ENCODE measurements around the gene TNFRSF12A. TPM values are rescaled to one million over a fixed set of nuclear protein-coding genes. Genes with fewer than 3 reads are reported as not detected.

The TNFRSF12A gene
- total RNA-seq, 2 donors from 2014 or later: 9.7 to 11.9 TPM

GRCh38 chr16:2980227-2981176 lies 39.7 kb upstream of the TNFRSF12A start, which contains the start of gene PKMYT1:
Gene PKMYT1 (minus strand): TSS chr16:2980446. CDS start chr16:2979657, 789 bp downstream.
- peaks cover 3% of the 10 kb centered on the region for H3K4me1 Mint-ChIP-seq
- H3K36me3 Mint-ChIP-seq (ENCODE audit: low read depth): peaks cover 33% of the 10 kb centered on the region
- peak; percentile 88 for ATAC-seq (replicated peaks)
- H3K9me3 Mint-ChIP-seq: no peaks in the 10 kb centered on the region
- H3K4me3 Mint-ChIP-seq: peak within 1 kb of the TSS; percentile 84
- peak within 1 kb of the TSS; percentile 88 for H3K27ac Mint-ChIP-seq
- H3K27me3 Mint-ChIP-seq: no peaks in the 10 kb centered on the region

DNA sequence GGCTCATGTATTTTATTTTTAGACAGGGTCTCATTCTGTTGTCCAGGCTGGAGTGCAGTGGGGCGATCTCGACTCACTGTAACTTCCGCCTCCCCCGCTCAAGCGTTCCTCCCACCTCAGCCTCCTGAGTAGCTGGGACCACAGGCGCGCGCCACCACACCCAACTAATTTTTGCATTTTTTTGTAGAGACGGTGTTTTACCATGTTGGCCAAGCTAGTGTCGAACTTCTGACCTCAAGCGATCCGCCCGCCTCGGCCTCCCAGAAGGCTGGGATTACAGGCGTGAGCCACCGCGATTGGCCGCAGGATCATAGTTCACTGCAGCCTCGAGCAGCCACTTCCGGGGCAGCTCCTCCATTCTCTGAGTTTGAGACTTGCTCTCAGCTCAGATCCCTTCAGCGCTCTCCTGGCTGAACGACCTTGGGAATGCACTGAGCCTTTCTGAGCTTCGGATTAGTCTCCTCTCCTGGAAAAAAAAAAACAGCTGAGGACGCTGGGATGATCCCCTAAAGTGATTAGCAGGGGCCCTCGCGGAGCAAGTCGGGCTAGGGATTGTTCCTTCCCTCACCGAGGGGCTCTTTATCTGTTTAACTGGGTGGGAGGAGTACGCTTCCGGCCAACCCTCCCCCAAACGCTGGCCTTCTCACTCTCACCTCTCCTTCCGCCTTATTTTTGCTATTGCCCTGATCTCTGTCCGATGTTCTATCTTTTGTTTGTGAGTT lies 38.8 kb upstream of the TNFRSF12A start:
- peaks cover 3% of the 10 kb centered on the region for H3K4me1 Mint-ChIP-seq
- peak overlapping the region; percentile 88 for H3K27ac Mint-ChIP-seq
- no peaks in the 10 kb centered on the region for H3K9me3 Mint-ChIP-seq
- H3K4me3 Mint-ChIP-seq: peak overlapping the region; percentile 84
- H3K27me3 Mint-ChIP-seq: no peaks in the 10 kb centered on the region
- no peak for ATAC-seq (replicated peaks)
- H3K36me3 Mint-ChIP-seq (ENCODE audit: low read depth): peaks cover 26% of the 10 kb centered on the region

GRCh38 chr16:2981899-2982250 lies 38.3 kb upstream of the TNFRSF12A start:
- Mint-ChIP-seq H3K36me3 (ENCODE audit: low read depth) (peaks cover 22% of the 10 kb centered on the region), H3K4me1 (peaks cover 3% of the 10 kb centered on the region), H3K27ac (peak overlapping the region; percentile 88), H3K4me3 (peak overlapping the region; percentile 84), H3K9me3 (no peaks in the 10 kb centered on the region), H3K27me3 (no peaks in the 10 kb centered on the region)
- no peak for ATAC-seq (replicated peaks)

DNA sequence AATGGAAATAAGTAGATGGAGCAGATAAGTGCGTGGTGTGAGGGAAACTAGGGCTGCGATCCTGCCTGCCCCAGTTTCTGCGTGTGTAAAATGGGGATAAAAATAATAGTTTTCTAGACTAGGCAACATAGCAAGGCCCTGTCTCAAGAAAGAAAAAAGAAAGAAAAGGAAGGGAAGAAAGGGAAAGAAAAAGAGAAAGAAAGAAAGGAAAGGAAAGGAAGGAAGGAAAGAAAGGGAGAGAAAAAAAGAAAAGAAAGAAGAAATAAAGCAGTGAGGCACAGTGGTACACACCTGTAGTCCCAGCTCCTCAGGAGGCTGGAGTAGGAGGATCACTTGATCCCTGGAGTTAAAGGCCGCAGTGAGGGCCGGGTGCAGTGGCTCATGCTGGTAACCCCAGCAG lies 37.8 kb upstream of the TNFRSF12A start:
- no peak for ATAC-seq (replicated peaks)
- Mint-ChIP-seq H3K9me3 (no peaks in the 10 kb centered on the region), H3K36me3 (ENCODE audit: low read depth) (peaks cover 17% of the 10 kb centered on the region), H3K4me1 (peaks cover 3% of the 10 kb centered on the region), H3K27ac (no peak overlapping the region), H3K27me3 (no peaks in the 10 kb centered on the region), H3K4me3 (peak overlapping the region; percentile 84)

DNA sequence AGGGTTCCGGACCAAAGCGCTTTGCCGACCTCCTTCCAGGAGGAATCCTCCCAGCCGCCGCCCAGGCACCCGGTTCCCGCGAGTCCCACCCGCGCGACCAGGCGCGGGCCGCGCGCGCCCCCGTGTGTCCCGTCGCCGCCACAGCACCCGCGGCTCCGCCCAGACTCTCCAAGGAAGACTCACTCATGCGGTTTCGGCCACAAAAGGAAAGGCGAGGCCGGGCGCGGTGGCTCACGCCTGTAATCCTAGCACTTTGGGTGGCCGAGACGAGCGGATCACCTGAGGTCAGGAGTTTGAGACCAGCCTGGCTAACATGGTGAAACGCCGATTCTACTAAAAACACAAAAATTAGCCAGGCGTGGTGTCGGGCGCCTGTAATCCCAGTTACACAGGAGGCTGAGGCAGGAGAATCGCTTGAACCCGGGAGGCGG lies 36.4 kb upstream of the TNFRSF12A start:
- Mint-ChIP-seq H3K4me3 (peak overlapping the region; percentile 49), H3K27ac (no peak overlapping the region), H3K27me3 (no peaks in the 10 kb centered on the region), H3K36me3 (ENCODE audit: low read depth) (peaks cover 7% of the 10 kb centered on the region), H3K9me3 (no peaks in the 10 kb centered on the region), H3K4me1 (peaks cover 3% of the 10 kb centered on the region)
- peak; percentile 70 for ATAC-seq (replicated peaks)

DNA sequence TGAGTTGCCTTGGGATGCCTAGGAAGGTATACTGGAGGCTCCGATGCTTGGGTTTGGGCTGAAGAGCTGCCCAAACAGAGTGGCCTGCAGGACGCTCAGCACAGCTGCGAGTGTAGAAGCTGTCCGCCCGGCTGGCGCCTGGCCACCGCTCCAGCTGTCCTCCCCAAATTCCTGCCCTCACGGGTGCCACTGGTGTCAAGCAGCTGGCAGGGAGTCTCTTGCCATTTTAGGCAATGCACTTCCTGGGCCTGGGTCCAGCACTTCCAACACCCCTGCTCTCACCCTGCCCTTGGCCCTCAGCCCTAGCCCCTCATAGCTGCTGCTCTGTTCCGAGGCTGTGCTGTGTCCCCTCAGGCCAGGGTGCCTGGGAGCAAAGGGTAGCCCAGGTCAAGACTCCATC lies 34.7 kb upstream of the TNFRSF12A start:
- no peak overlapping the region for H3K27ac Mint-ChIP-seq
- H3K27me3 Mint-ChIP-seq: peaks cover 3% of the 10 kb centered on the region
- H3K4me3 Mint-ChIP-seq: no peak overlapping the region
- H3K36me3 Mint-ChIP-seq (ENCODE audit: low read depth): no peaks in the 10 kb centered on the region
- peaks cover 3% of the 10 kb centered on the region for H3K4me1 Mint-ChIP-seq
- H3K9me3 Mint-ChIP-seq: no peaks in the 10 kb centered on the region
- ATAC-seq (replicated peaks): no peak

GRCh38 chr16:2985893-2986355 lies 34.2 kb upstream of the TNFRSF12A start:
- Mint-ChIP-seq H3K36me3 (ENCODE audit: low read depth) (no peaks in the 10 kb centered on the region), H3K4me3 (no peak overlapping the region), H3K27ac (no peak overlapping the region), H3K4me1 (peaks cover 3% of the 10 kb centered on the region), H3K27me3 (peaks cover 3% of the 10 kb centered on the region), H3K9me3 (no peaks in the 10 kb centered on the region)
- ATAC-seq (replicated peaks): no peak

DNA sequence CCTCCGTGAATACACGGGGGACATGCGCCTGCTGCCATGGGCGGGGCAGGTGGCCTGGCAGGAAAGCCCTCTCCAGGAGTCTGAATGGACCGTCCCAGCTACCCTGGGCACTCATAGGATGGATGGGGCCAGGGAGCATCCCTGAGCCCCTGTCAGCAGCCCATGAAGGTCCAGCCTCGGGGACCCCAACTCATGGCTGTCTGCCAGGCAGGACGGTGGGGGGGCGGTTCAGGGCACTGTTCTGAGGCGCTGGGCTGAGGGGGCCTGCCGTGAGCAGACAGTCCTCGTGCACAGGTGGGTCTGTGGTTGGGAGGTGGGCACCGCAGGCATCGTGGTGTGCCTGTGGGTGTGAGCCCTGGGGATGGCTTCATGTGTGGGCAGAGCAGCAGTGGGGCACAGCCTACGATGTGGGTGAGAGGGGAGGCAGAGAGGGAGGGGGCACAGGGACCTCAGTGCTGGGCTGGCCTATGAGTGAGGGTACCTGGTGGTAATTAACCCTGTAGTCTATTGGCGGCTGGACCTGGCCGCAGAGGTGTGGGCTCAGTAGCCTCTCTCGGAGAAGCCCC lies 33.5 kb upstream of the TNFRSF12A start:
- H3K4me1 Mint-ChIP-seq: peaks cover 3% of the 10 kb centered on the region
- no peaks in the 10 kb centered on the region for H3K9me3 Mint-ChIP-seq
- no peak overlapping the region for H3K27ac Mint-ChIP-seq
- H3K36me3 Mint-ChIP-seq (ENCODE audit: low read depth): no peaks in the 10 kb centered on the region
- no peak for ATAC-seq (replicated peaks)
- no peak overlapping the region for H3K4me3 Mint-ChIP-seq
- H3K27me3 Mint-ChIP-seq: peaks cover 3% of the 10 kb centered on the region

DNA sequence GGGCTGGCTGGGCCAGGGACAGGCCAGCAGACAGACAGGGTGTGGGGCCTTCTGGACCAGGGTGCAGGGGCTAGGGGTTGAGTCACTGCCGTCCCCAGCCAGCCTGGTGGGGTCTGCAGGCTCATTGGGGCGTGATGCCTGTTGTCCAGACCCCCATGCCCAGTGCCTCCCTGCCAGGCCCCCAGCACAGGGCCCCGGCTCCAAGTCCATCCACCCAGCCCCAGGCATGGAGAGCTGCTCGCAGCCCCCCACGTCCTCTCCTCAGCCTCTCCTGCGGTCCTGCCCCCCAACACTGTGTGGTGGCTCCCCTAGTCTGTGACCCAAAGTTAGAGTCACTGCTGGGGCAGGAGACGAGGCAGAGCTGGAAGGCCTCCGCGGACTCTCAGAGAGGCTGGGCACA lies 32.9 kb upstream of the TNFRSF12A start:
- H3K36me3 Mint-ChIP-seq (ENCODE audit: low read depth): no peaks in the 10 kb centered on the region
- H3K4me1 Mint-ChIP-seq: no peaks in the 10 kb centered on the region
- no peak for ATAC-seq (replicated peaks)
- H3K27me3 Mint-ChIP-seq: peaks cover 3% of the 10 kb centered on the region
- H3K9me3 Mint-ChIP-seq: no peaks in the 10 kb centered on the region
- H3K27ac Mint-ChIP-seq: no peak overlapping the region
- H3K4me3 Mint-ChIP-seq: no peak overlapping the region

DNA sequence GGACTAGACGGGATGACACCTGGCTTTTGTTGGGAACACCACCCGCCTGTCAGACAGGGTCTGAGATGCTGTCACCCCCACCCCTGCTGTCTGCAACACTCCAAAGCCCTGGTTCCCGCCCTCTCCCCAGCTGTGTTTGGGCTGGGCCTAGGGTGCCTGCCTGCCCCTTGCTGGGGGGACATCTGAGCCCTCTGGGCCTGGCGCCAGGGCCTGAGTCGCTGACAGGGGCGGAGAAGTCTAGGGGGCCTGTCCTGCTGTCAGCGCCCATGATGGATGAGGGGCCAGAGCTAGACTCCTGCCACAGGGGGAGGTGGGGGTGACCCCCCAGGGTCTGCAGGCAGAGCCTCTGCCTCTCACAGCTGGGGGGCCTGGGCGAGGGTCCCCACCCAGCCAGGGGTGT lies 32.3 kb upstream of the TNFRSF12A start:
- ATAC-seq (replicated peaks): no peak
- H3K9me3 Mint-ChIP-seq: no peaks in the 10 kb centered on the region
- no peaks in the 10 kb centered on the region for H3K4me1 Mint-ChIP-seq
- H3K4me3 Mint-ChIP-seq: no peak overlapping the region
- no peak overlapping the region for H3K27ac Mint-ChIP-seq
- peaks cover 3% of the 10 kb centered on the region for H3K27me3 Mint-ChIP-seq
- no peaks in the 10 kb centered on the region for H3K36me3 Mint-ChIP-seq (ENCODE audit: low read depth)

DNA sequence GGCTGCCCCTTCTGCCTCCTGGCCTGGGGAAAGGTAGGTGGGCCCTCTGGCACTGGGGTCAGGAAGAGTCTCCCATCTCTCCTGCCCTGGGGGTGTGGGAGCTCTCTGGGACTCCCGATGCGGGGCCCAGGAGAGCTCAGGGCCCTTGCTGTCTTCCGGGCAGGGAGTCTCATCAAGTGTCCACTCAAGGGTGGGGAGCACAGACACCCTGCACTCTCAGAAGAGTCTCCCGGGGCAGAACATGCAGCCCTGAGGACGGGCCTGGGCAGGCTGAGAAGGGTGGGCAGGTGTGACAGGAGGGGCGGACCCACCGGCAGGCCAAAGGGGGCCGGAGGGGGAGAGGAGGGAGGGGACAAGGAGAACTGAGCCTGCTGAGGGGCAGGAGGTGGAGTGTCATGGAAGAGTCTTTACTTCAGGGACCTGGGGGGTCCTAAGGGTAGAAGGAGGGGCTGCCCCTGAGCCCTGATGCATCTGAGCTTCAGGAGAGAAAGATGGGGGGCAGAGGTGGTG lies 31.5 kb upstream of the TNFRSF12A start:
- Mint-ChIP-seq H3K36me3 (ENCODE audit: low read depth) (no peaks in the 10 kb centered on the region), H3K27me3 (peaks cover 3% of the 10 kb centered on the region), H3K27ac (no peak overlapping the region), H3K4me1 (no peaks in the 10 kb centered on the region), H3K4me3 (no peak overlapping the region), H3K9me3 (no peaks in the 10 kb centered on the region)
- no peak for ATAC-seq (replicated peaks)

DNA sequence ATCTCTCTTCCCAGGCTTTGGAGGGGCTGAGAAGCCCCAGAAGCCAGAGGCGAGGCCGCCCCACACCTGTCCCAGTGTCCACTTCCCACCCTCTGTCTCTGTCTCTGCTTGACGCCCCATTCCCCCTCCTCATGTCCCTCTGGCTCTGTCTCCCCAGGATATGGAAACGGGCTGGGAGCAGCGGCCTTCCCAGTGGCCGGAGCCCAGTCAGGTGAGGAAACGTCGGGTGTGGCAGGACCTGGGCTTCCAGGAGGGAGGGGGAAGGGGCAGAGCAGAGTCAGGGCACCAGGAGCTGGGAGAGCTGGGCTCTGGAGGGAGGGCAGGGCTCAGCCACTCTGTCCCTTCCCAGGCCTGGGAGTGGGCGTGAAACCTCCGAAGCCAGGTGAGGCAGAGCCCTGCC lies 29.3 kb upstream of the TNFRSF12A start:
- no peaks in the 10 kb centered on the region for H3K36me3 Mint-ChIP-seq (ENCODE audit: low read depth)
- H3K27ac Mint-ChIP-seq: no peak overlapping the region
- H3K9me3 Mint-ChIP-seq: no peaks in the 10 kb centered on the region
- H3K27me3 Mint-ChIP-seq: peaks cover 3% of the 10 kb centered on the region
- no peaks in the 10 kb centered on the region for H3K4me1 Mint-ChIP-seq
- no peak overlapping the region for H3K4me3 Mint-ChIP-seq
- ATAC-seq (replicated peaks): no peak

DNA sequence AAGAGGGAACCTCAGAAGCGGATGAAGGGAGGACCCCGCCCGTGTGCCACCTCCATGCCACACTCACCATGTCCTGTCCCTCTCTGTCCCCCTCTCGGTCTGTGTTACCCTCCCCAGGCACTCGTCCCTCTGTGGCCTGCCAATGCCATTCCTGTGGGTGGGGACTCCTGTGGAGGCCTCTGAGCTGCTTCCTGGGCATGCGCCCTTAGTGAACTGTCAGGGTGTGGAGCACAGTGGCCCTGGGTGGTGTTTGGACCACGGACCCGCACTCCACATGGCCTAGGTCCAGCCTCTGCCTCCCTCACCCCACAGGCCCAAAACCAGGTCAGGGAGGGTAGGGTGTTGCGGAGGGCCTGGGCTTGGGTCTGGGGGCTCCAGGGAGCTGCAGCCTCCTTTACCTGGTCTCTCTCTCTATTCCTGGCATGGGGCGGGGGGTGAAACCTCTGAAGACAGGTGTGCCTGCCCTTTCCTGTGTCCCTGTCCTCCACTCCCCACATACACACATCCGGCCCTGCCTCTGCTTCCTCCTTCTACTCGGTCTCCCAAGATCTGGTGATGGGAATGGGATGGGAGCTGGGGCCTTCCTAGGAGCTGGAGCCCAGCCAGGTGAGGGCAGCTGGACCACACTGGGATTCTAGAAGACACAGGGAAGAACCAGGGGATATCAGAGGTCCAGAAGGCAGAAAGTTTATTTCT lies 28.5 kb upstream of the TNFRSF12A start:
- H3K27me3 Mint-ChIP-seq: peaks cover 3% of the 10 kb centered on the region
- H3K9me3 Mint-ChIP-seq: no peaks in the 10 kb centered on the region
- no peaks in the 10 kb centered on the region for H3K4me1 Mint-ChIP-seq
- H3K4me3 Mint-ChIP-seq: no peak overlapping the region
- H3K36me3 Mint-ChIP-seq (ENCODE audit: low read depth): no peaks in the 10 kb centered on the region
- ATAC-seq (replicated peaks): no peak
- no peak overlapping the region for H3K27ac Mint-ChIP-seq
